ENCODE data around the gene SLC25A43. TPM values are rescaled to one million over a fixed set of nuclear protein-coding genes. Genes with fewer than 3 reads are reported as not detected.

The SLC25A43 gene
- total RNA-seq, 2 experiments from 2014 or later, result 0.91 to 1.0 TPM

GRCh38 chrX:119411959-119412358 lies 12.8 kb downstream of the SLC25A43 start:
- intact Hi-C loops (cut with DNase I, micrococcal nuclease), result no loop called here
- no peak overlapping the region for H3K27ac ChIP-seq (ENCODE audit: low read depth in 1 of 2, low read length in 2 of 2)
- no peaks in the 10 kb centered on the region for H3K9me3 ChIP-seq (ENCODE audit: control insufficient read depth in 1 of 2, insufficient read depth in 1 of 2, low read length in 2 of 2)
- DNase-seq (no peak), ATAC-seq (ENCODE audit: poor library complexity) (no peak)
- no peak overlapping the region for H3K4me3 ChIP-seq (ENCODE audit: low read length)
- TF ChIP-seq CTCF (IDR thresholded peaks at IDR 0.05), result no peak
- no peaks in the 10 kb centered on the region for H3K4me1 Mint-ChIP-seq (ENCODE audit: low read depth)
- no peaks in the 10 kb centered on the region for H3K36me3 ChIP-seq (ENCODE audit: insufficient read depth, low read length)
- H3K27me3 Mint-ChIP-seq, result no peaks in the 10 kb centered on the region
- H3K27ac Mint-ChIP-seq, result no peak overlapping the region
- no peaks in the 10 kb centered on the region for H3K36me3 Mint-ChIP-seq (ENCODE audit: low read depth)
- H3K27me3 ChIP-seq (ENCODE audit: control insufficient read depth in 1 of 2, insufficient read depth in 2 of 2, low read length in 2 of 2), result no peaks in the 10 kb centered on the region
- no peak overlapping the region for H3K4me3 Mint-ChIP-seq
- POLR2A ChIA-PET, result no interaction called here
- no peaks in the 10 kb centered on the region for H3K9me3 Mint-ChIP-seq
- H3K4me1 ChIP-seq (ENCODE audit: insufficient read depth, low read length), result no peaks in the 10 kb centered on the region
- CTCF ChIA-PET, result no interaction called here

- Histone ChIP-seq H3K4me1 (ENCODE audit: insufficient read depth, low read length) (no peaks in the 10 kb centered on the region), H3K27me3 (ENCODE audit: control insufficient read depth in 1 of 2, insufficient read depth in 2 of 2, low read length in 2 of 2) (no peaks in the 10 kb centered on the region), H3K36me3 (ENCODE audit: insufficient read depth, low read length) (no peaks in the 10 kb centered on the region), H3K27ac (ENCODE audit: low read depth in 1 of 2, low read length in 2 of 2) (no peak overlapping the region), H3K4me3 (ENCODE audit: low read length) (no peak overlapping the region), H3K9me3 (ENCODE audit: control insufficient read depth in 1 of 2, insufficient read depth in 1 of 2, low read length in 2 of 2) (no peaks in the 10 kb centered on the region)
- intact Hi-C loops (cut with DNase I, micrococcal nuclease), result no loop called here
- H3K4me3 Mint-ChIP-seq, result no peak overlapping the region
- no peaks in the 10 kb centered on the region for H3K27me3 Mint-ChIP-seq
- no peaks in the 10 kb centered on the region for H3K9me3 Mint-ChIP-seq
- H3K36me3 Mint-ChIP-seq (ENCODE audit: low read depth), result no peaks in the 10 kb centered on the region
- POLR2A ChIA-PET, result no interaction called here
- no peaks in the 10 kb centered on the region for H3K4me1 Mint-ChIP-seq (ENCODE audit: low read depth)
- CTCF ChIA-PET, result no interaction called here
- H3K27ac Mint-ChIP-seq, result no peak overlapping the region
- TF ChIP-seq CTCF (IDR thresholded peaks at IDR 0.05), result no peak
- DNase-seq (no peak), ATAC-seq (ENCODE audit: poor library complexity) (no peak)
These were observed 18.2 kb downstream of the SLC25A43 start for GRCh38 chrX:119417376-119417775.

- H3K9me3 ChIP-seq (ENCODE audit: control insufficient read depth in 1 of 2, insufficient read depth in 1 of 2, low read length in 2 of 2), result no peaks in the 10 kb centered on the region
- no peaks in the 10 kb centered on the region for H3K9me3 Mint-ChIP-seq
- intact Hi-C loops (cut with DNase I, micrococcal nuclease), result no loop called here
These were observed 18.7 kb downstream of the SLC25A43 start for GRCh38 chrX:119417842-119418241.

More at GRCh38 chrX:119417842-119418241, 18.7 kb downstream of the SLC25A43 start:
- no peak overlapping the region for H3K27ac ChIP-seq (ENCODE audit: low read depth in 1 of 2, low read length in 2 of 2)
- ATAC-seq (ENCODE audit: poor library complexity) (no peak), DNase-seq (no peak)
- no peaks in the 10 kb centered on the region for H3K4me1 Mint-ChIP-seq (ENCODE audit: low read depth)
- TF ChIP-seq CTCF (IDR thresholded peaks at IDR 0.05), result no peak
- no peaks in the 10 kb centered on the region for H3K36me3 ChIP-seq (ENCODE audit: insufficient read depth, low read length)
- ChIA-PET POLR2A (no interaction called here), CTCF (no interaction called here)
- no peak overlapping the region for H3K4me3 Mint-ChIP-seq
- H3K27ac Mint-ChIP-seq, result no peak overlapping the region
- no peak overlapping the region for H3K4me3 ChIP-seq (ENCODE audit: low read length)
- no peaks in the 10 kb centered on the region for H3K27me3 Mint-ChIP-seq
- no peaks in the 10 kb centered on the region for H3K27me3 ChIP-seq (ENCODE audit: control insufficient read depth in 1 of 2, insufficient read depth in 2 of 2, low read length in 2 of 2)
- H3K36me3 Mint-ChIP-seq (ENCODE audit: low read depth), result no peaks in the 10 kb centered on the region
- H3K4me1 ChIP-seq (ENCODE audit: insufficient read depth, low read length), result no peaks in the 10 kb centered on the region

All from CD4-positive, alpha-beta T cell (primary cell).